ENCODE measurements around the gene PUS10.
A peak's percentile ranks its signal among the peaks of the same experiment; 100 is the strongest.
"Not testable (repeated sequence)": the region's sequence is repeated elsewhere in the genome, so short reads cannot be mapped to it uniquely, and the experiment has no call there.

Gene PUS10

GRCh38 chr2:60926741-60927552 is 91.1 kb downstream of the PUS10 start:
- Mint-ChIP-seq H3K27me3 (ENCODE audit: low read depth) (no peaks in the 10 kb centered on the region), H3K27ac (peak overlapping the region in 1 of 3 experiments; percentile 18), H3K36me3 (ENCODE audit: low read depth) (peaks cover 41% of the 10 kb centered on the region), H3K9me3 (no peaks in the 10 kb centered on the region), H3K4me3 (no peak overlapping the region), H3K4me1 (no peaks in the 10 kb centered on the region)
- TF ChIP-seq CTCF (IDR thresholded peaks at IDR 0.05; ENCODE audit: unreplicated experiment in 3 of 3), result no peak

- Mint-ChIP-seq H3K4me1 (no peaks in the 10 kb centered on the region), H3K36me3 (ENCODE audit: low read depth) (peaks cover 40% of the 10 kb centered on the region), H3K27ac (peak overlapping the region in 1 of 3 experiments; percentile 18), H3K9me3 (no peaks in the 10 kb centered on the region), H3K4me3 (no peak overlapping the region), H3K27me3 (ENCODE audit: low read depth) (no peaks in the 10 kb centered on the region)
- TF ChIP-seq CTCF (IDR thresholded peaks at IDR 0.05; ENCODE audit: unreplicated experiment in 3 of 3), result no peak
Observed at GRCh38 chr2:60925994-60926740, 91.9 kb downstream of the PUS10 start.

- Mint-ChIP-seq H3K4me3 (no peak overlapping the region), H3K36me3 (ENCODE audit: low read depth) (peaks cover 48% of the 10 kb centered on the region)
- TF ChIP-seq CTCF (IDR thresholded peaks at IDR 0.05; ENCODE audit: unreplicated experiment in 3 of 3), result no peak
Observed at GRCh38 chr2:60907329-60907728, 110.7 kb downstream of the PUS10 start.

GRCh38 chr2:60906395-60906794 is 111.7 kb downstream of the PUS10 start:
- Mint-ChIP-seq H3K36me3 (ENCODE audit: low read depth) (peaks cover 48% of the 10 kb centered on the region), H3K4me3 (no peak overlapping the region), H3K27ac (no peak overlapping the region), H3K4me1 (no peaks in the 10 kb centered on the region), H3K27me3 (ENCODE audit: low read depth) (no peaks in the 10 kb centered on the region), H3K9me3 (no peaks in the 10 kb centered on the region)
- TF ChIP-seq CTCF (IDR thresholded peaks at IDR 0.05; ENCODE audit: unreplicated experiment in 3 of 3), result no peak

More at GRCh38 chr2:60907329-60907728, 110.7 kb downstream of the PUS10 start:
- H3K27ac Mint-ChIP-seq, result no peak overlapping the region
- no peaks in the 10 kb centered on the region for H3K4me1 Mint-ChIP-seq
- no peaks in the 10 kb centered on the region for H3K9me3 Mint-ChIP-seq
- H3K27me3 Mint-ChIP-seq (ENCODE audit: low read depth), result no peaks in the 10 kb centered on the region

- H3K4me1 Mint-ChIP-seq; H3K9me3 Mint-ChIP-seq; H3K27ac Mint-ChIP-seq; H3K27me3 Mint-ChIP-seq (ENCODE audit: low read depth); H3K4me3 Mint-ChIP-seq: not testable (repeated sequence)
- peaks cover 43% of the 10 kb centered on the region for H3K36me3 Mint-ChIP-seq (ENCODE audit: low read depth)
Observed at GRCh38 chr2:60905867-60906266, 112.2 kb downstream of the PUS10 start.

- not testable (repeated sequence) for H3K9me3 Mint-ChIP-seq; H3K27me3 Mint-ChIP-seq (ENCODE audit: low read depth); H3K27ac Mint-ChIP-seq; H3K4me3 Mint-ChIP-seq; H3K4me1 Mint-ChIP-seq
- H3K36me3 Mint-ChIP-seq (ENCODE audit: low read depth), result peaks cover 45% of the 10 kb centered on the region
Observed at GRCh38 chr2:60901296-60901695, 116.8 kb downstream of the PUS10 start.
